ENCODE results near the gene SDHAF2.
A peak's percentile ranks its signal among the peaks of the same experiment; 100 is the strongest.
"Not testable (repeated sequence)": the region's sequence is repeated elsewhere in the genome, so short reads cannot be mapped to it uniquely, and the experiment has no call there.

Gene SDHAF2

DNA sequence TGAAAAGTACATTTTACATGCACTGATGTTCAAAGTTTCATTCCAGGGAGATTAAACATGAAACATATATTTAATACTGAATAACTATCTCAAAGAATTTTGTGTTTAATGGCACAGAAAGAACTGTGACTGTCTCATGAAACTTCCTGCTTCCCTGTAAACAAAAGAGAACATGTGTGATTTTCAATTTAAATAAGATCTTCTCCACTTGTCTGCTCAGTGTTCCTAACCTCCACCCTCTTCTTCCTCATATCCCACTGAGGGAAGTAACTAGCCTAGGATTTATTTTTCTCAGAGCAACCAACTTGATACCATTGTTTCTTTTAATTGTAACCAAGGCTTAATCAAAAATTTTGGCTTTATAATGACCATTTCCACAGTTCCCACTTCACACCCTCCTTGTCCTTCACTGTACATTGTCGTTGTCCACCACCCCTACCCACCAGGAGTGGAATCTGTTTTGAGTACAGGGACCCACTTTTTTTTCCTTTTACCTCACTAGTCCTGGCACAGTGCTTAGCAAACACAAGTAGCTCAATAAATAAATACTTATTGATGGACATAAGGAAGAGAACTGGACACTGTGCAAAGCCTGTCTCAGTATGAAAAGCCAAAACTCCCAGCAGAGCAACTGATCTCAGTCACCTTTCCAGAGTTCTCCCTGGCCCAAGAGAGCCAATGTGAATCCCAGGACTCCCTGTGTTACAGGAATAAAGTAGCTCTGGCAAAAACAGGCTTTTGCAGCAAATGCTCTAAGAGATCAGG lies 4.4 kb upstream of the SDHAF2 start:
- no peak for DNase-seq

DNA sequence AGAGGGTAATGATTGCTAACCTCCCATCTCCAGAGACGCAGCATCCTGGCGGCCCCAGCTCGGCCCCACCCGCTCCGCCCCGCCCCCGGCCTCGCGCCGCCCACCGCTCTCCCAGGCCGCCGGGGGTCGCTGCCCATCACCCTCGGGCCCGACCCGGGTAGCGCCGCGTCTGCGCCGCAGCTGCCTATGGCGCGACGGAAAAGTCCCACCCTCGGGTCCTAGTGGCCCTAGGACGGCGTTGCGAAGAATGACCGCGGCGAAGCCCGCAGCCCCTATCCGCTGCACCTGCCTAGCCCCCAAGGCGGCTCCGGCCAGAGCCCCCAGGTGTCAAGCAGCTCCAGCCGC lies 606 bp upstream of the SDHAF2 start:
- peak; percentile 82 for DNase-seq

DNA sequence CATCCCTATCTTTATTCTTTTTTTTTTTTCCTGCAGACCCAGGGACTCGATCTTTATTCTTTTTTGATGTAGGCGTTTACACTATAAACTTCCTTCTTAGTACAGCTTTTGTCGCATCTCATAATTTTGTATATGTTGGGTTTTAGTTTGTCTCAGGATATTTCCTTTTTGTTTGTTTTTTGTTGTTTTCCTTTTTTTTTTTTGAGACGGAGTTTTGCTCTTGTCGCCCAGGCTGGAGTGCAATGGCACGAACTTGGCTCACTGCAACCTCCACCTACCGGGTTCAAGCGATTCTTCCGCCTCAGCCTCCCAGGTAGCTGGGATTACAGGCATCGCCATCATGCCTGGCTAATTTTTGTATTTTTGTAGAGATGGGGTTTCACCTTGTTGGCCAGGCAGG lies 915 bp downstream of the SDHAF2 start:
- not testable (repeated sequence) for DNase-seq

DNA sequence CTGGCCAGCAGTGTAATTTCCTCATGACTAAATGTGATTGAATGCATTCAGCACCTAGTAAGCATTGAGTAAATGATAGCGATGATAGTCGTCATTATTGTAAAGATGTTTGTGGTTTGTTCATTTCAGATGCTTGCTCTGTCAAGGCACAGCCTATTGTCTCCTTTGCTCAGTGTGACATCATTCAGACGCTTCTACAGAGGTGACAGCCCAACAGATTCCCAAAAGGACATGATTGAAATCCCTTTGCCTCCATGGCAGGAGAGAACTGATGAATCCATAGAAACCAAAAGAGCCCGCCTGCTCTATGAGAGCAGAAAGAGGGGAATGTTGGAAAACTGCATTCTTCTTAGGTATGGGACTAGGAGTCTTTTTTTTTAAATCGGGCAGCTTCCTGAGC lies 7.6 kb downstream of the SDHAF2 start:
- DNase-seq: no peak

- no peak for DNase-seq
Measured at GRCh38 chr11:61439615-61440014, 9.7 kb downstream of the SDHAF2 start.

- DNase-seq: no peak
Measured at GRCh38 chr11:61442616-61443015, 12.7 kb downstream of the SDHAF2 start.

DNA sequence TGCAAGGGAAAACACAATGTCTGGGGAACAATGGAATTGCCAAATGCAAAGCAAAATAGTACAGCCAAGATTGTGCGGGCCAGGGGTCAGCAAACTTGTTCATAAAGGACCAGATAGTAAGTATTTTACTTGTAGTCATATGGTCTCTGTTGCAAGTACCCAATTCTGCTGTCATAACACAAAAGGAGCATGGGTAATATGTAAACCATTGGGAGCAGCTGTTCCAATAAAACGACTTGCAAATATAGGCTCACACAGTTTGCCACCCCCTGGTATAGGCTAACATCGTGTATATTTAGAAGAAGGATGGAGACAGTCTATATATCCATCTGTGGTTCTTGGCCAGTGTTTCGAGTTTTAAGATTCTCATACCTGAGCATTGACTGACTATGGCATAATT lies 15.6 kb downstream of the SDHAF2 start:
- no peak for DNase-seq

GRCh38 chr11:61446211-61446651 lies 16.3 kb downstream of the SDHAF2 start:
- DNase-seq: peak; percentile 16

DNA sequence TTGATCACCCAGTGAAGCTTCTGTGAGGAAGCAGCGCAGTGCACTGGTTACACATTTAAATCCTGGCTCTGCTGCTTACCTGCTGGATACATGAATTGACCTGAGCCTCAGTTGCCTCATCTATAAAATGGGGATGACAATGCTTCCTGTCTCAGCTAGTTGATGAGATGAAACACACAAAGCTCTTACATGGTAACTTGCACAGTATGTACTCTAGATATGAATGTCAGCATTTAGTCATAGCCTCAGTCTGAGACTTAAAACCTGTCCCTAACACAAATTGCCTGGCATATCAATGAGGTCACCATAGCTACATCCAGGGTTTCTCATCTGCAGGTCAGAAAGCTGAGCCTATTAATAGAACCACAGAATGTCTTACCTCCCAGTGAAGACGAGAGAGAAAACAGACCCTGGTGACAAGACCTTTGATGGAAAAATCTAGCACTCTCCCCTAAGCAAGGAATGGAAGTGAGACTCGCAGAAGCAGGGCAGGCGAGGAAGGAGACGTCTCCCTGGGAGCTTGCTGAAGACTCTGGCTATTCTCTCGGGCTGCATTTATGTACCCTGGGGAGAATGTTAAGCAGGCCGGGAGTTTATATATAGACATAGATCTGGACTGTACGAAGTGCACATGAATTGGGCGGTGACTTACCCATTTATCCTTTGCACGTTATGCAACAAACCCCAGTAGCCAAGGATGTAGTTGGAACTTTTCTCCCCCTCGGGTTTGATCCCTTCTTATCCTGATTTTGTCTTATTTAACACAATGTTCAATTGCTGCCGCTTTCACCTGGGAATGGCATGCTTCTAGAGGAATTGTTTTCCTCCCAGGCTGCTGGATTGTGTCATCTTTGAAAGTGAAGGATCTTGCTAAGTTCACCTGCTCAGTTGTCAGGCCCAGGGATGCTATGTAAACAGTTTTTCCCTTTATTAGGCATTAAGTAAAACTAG lies 18.0 kb downstream of the SDHAF2 start:
- no peak for DNase-seq

DNA sequence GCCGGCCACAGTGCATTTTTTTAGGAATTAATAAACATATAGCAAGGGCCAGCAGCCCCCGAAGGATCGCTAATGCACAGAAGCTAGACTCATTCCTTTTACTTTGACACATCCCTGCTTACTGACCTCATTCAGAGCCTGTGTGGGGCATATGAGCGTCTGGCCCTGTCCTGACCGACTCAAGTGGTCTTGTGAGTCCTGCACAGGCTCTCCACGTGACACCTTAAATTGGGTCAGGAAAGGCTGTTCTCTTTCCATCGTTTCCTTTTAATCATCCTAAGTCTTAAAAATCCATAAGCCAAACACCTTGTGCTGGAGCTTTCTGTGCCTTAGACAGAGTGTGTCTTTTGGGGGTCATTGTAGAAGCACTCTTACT lies 18.6 kb downstream of the SDHAF2 start:
- no peak for DNase-seq

DNA sequence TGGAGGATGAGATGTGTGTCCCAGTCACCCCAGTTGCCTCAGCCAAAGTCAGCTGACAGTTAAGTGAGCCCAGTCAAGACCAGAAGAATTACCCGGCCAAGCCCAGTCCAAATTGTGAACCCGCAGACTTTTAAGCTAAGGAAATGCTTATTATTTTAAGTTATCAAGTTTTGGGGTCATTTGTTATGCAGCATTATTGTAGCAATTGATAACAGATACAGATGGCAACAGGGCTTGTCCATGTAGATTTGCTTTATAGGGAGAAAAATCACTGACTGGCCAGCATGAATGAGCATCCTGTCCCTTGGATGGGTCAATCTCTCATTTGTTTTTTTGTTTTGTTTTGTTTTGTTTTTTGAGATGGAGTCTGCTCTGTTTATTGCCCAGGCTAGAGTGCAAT lies 22.9 kb downstream of the SDHAF2 start:
- no peak for DNase-seq

DNA sequence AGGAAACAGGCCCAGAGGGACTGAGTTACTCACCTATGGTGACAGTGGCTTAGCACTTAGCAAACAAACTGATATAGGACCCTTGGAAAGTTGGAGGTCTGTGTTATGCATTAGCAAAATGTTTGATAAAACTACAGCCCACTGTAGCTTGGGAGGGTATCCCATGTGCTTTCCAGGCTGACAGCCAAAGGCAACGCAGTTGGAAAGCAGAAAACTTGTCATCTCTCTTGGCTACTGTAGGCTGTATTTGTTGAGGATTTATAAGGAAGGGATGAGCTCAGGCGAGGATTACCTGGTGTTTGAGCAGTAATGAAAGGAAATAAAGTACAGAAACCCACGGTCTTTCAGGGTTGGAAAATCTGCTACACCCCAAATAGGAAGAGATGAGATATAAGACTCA lies 23.8 kb downstream of the SDHAF2 start:
- DNase-seq: no peak

- DNase-seq: no peak
Measured at GRCh38 chr11:61454520-61454919, 24.6 kb downstream of the SDHAF2 start.

DNA sequence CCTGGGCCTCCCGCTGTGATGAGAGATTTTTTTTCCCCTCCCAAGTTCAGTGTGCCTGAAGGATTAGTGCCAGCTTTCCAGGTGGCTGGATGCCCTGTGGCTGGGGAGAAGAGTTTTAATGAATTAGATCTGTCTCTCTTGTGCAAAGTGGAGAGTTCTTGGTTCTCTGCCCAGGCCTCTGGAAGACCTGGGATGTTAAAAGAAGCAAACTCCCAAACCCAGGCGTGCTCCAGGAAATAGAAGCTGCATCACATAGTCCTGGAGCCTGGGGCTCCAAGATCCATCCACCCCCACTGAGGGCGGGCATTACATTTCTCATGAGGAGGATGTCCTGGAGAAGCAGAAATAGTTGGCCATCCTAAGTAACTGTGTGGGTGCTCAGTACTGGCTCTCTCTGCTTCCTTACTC lies 30.6 kb downstream of the SDHAF2 start:
- no peak for DNase-seq

DNA sequence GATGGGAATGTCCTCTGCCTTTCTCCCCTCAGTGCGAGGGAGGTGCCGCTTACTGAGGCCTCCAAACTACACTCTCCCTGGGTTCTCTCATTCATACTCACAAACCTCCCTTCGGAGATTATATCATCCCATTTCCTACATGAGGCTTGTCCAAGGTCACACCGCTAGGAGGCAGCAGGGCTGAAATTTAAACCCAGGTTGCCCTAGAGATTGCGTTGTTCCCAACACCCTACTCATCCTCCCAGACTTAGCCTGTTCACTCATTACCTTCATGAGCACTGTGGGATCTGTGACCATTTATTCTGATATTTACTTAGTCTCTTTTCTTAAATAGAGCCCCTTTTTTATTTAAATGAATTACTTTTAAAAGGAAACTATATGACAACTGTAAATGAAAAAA lies 31.1 kb downstream of the SDHAF2 start:
- DNase-seq: no peak

DNA sequence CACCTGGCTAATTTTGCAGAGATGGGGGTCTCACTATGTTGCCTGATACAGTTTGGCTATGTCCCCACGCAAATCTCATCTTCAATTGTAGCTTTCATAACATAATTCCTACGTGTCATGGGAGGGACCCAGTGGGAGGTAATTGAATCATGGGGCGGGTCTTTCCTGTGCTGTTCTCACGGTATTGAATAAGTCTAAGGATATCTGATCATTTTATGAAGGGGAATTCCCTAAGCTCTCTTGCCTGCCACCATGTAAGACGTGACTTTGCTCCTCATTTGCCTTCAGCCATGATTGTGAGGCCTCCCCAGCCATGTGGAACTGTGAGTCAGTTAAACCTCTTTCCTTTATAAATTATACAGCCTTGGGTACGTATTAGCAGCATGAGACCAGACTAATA lies 37.7 kb downstream of the SDHAF2 start:
- DNase-seq: not testable (repeated sequence)

GRCh38 chr11:61468002-61468401 lies 38.1 kb downstream of the SDHAF2 start:
- no peak for DNase-seq

DNA sequence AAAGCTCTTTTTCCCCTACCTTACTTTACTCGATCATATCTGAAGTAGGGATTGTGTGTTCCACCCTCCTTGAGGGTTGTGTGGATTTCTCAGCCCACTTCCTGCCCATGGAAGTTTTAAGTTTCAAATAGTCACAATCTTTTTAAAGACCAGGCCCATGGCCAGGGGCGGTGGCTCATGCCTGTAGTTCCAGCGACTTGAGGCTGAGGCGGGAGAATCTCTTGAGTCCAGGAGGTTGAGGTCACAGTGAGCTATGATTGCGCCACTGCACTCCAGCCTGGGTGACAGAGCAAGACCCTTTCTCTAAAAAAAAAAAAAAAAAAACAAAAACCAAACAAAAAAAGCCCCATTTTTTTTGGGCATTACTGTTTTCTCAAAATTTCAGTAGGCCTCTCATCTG lies 42.4 kb downstream of the SDHAF2 start:
- DNase-seq: no peak

GRCh38 chr11:61472868-61473267 lies 42.9 kb downstream of the SDHAF2 start:
- DNase-seq: no peak

DNA sequence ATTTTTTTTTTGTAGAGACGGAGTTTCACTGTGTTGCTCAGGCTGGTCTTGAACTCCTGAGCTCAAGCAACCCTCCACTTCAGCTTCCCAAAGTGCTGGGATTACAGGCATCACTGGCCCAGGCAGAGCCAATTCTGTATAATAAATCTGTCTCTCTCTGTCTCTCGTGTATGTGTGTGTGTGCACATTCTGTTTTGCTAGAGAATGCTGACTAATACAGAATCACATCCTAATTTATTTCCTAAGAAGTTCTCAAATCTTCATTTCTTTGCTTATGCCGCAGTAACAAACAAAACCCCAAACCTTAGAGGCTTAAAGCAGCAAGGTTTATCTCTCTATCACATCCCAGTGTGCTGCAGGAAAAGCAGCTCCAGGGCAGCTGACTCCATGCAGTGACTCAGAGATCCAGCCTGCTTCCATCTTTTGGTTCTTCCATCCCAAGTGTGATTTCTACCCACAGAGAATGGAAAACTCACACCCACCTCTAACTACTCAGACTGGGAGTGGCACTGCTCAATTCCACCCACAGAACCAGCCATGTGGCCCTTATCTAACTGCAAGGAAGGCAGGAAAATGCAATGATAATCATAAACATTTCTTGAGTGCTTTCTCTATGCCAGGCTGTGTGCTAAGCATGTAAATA lies 43.6 kb downstream of the SDHAF2 start:
- DNase-seq: no peak

- DNase-seq: no peak
Measured at GRCh38 chr11:61474013-61474643, 44.2 kb downstream of the SDHAF2 start.

DNA sequence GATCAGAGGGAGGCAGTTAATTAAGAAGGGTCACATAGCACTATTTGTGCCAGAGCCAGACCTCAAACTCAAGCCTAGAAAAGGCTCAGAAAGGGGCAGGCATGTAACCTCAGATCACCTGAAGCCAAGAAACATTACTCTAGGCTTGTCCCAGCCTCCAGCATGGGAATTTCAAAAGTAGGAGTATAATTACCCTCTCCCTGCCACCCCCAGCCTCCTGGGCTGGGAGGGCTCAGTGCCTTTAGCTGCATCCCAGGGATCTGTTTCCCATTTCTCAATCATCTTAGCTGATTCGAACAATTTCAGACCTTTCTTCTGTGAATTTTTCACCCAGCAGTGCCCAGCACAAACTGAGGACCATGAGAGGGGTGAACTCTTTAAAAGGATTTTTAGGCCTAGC lies 45.5 kb downstream of the SDHAF2 start:
- no peak for DNase-seq

DNA sequence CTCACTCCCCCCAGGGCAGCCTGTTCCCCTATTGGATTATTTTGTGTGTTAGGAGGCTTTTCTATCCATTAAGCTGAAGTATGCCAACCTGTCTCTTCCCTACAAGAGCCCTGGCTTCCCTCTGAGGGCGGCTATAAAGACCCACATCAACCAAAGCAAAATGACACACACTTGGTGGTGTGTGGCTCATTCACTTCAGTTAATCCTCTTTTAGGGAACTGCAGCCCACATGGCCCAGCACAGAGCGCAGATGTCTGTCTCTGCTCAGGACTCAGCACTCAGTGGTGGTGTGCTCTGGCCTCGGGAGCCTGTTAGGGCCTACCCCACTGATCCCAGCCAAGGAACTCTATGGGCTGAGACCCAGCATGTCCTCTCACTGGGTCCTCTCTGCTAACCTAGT lies 46.4 kb downstream of the SDHAF2 start:
- DNase-seq: no peak

Measured in KG1 (cell line).